Nephron progenitor cell (in vitro differentiated cells): ENCODE results near the gene PCDH12.

Experiments used
- DNase-seq: peaks from one replicate; pipeline ENCODE4 v3.0.0; 2021
- H3K27ac Mint-ChIP-seq: 2 replicates; pipeline ENCODE4 v1.8.0; 2021; ENCODE audit warnings: mild to moderate bottlenecking, moderate library complexity, mixed read lengths
- H3K27me3 Mint-ChIP-seq: 2 replicates; pipeline ENCODE4 v1.8.0; 2021; ENCODE audit warnings: mild to moderate bottlenecking, low read depth, mixed read lengths; ENCODE audit not compliant: poor library complexity
- H3K36me3 Mint-ChIP-seq: 2 replicates; pipeline ENCODE4 v1.8.0; 2021; ENCODE audit warnings: low read depth, mixed read lengths
- H3K4me1 Mint-ChIP-seq: 2 replicates; pipeline ENCODE4 v1.8.0; 2021; ENCODE audit warnings: mixed read lengths
- H3K4me3 Mint-ChIP-seq: 2 replicates; pipeline ENCODE4 v1.8.0; 2021; ENCODE audit warnings: mild to moderate bottlenecking, moderate library complexity, mixed read lengths
- H3K9me3 Mint-ChIP-seq: 2 replicates; pipeline ENCODE4 v1.8.0; 2021; ENCODE audit warnings: mild to moderate bottlenecking, moderate library complexity, mixed read lengths
- CTCF ChIP-seq: fragments of 200-600 bp; sonication (generic); IDR thresholded peaks from 2 replicates; pipeline ENCODE4 v1.5.0; 2021; ENCODE audit warnings: antibody characterized with exemption

The PCDH12 gene

DNA sequence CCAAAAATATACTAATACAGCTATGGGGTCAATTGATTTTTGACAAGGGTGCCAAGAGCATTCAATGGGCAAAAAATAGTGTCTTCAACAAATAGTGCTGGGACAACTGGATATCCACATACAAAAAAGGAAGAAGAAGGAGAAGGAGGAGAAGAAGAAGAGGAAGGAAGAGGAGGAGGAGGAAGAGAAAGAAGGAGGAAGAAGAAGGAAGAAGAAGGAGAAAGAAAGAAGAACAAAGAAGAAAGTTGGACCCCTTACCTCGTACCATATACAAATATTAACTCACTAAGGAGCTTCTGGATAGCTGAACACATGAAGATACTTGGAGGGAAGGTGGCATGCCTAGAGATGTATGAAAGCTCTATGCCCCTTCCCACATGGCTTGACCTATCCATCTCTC, 51.5 kb downstream of the PCDH12 start:
- no peak for TF ChIP-seq CTCF
- Mint-ChIP-seq H3K4me1 (peaks cover 11% of the 10 kb centered on the region), H3K9me3 (peaks cover 4% of the 10 kb centered on the region), H3K36me3 (no peaks in the 10 kb centered on the region), H3K4me3 (no peak overlapping the region), H3K27me3 (peaks cover 27% of the 10 kb centered on the region), H3K27ac (no peak overlapping the region)
- no peak for DNase-seq

GRCh38 chr5:141904551-141904950, 53.5 kb downstream of the PCDH12 start:
- peaks cover 4% of the 10 kb centered on the region for H3K9me3 Mint-ChIP-seq

DNA sequence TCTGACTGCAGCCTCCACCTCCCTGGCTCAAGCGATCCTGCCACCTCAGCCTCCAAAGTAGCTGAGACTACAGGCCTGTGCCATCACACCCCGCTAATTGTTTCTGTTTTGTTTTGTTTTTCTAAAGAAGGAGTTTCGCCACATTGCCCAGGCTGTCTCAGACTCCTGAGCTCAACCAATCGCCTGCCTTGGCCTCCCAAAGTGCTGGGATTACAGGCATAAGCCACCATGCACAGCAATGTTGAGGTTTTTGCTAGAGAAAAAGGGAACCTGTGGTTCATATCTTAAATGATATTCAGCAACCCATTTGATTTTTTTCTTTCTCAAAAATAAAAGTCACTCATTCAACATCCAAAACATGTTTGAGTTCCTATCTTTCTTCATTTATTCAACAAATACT, 54.7 kb downstream of the PCDH12 start:
- H3K27me3 Mint-ChIP-seq: peaks cover 24% of the 10 kb centered on the region
- H3K4me1 Mint-ChIP-seq: peaks cover 11% of the 10 kb centered on the region
- no peak overlapping the region for H3K27ac Mint-ChIP-seq
- TF ChIP-seq CTCF: no peak
- no peaks in the 10 kb centered on the region for H3K36me3 Mint-ChIP-seq
- H3K4me3 Mint-ChIP-seq: no peak overlapping the region
- peaks cover 5% of the 10 kb centered on the region for H3K9me3 Mint-ChIP-seq
- DNase-seq: no peak

More at GRCh38 chr5:141904551-141904950, 53.5 kb downstream of the PCDH12 start:
- H3K27ac Mint-ChIP-seq: no peak overlapping the region
- DNase-seq: no peak
- peaks cover 11% of the 10 kb centered on the region for H3K4me1 Mint-ChIP-seq
- H3K27me3 Mint-ChIP-seq: peaks cover 22% of the 10 kb centered on the region
- no peaks in the 10 kb centered on the region for H3K36me3 Mint-ChIP-seq
- TF ChIP-seq CTCF: no peak
- no peak overlapping the region for H3K4me3 Mint-ChIP-seq

- H3K27ac Mint-ChIP-seq: no peak overlapping the region
- peaks cover 24% of the 10 kb centered on the region for H3K27me3 Mint-ChIP-seq
- peaks cover 7% of the 10 kb centered on the region for H3K9me3 Mint-ChIP-seq
- peaks cover 11% of the 10 kb centered on the region for H3K4me1 Mint-ChIP-seq
- no peak overlapping the region for H3K4me3 Mint-ChIP-seq
- no peaks in the 10 kb centered on the region for H3K36me3 Mint-ChIP-seq
- no peak for DNase-seq
- no peak for TF ChIP-seq CTCF
Measured at GRCh38 chr5:141902015-141902814, 55.8 kb downstream of the PCDH12 start.

DNA sequence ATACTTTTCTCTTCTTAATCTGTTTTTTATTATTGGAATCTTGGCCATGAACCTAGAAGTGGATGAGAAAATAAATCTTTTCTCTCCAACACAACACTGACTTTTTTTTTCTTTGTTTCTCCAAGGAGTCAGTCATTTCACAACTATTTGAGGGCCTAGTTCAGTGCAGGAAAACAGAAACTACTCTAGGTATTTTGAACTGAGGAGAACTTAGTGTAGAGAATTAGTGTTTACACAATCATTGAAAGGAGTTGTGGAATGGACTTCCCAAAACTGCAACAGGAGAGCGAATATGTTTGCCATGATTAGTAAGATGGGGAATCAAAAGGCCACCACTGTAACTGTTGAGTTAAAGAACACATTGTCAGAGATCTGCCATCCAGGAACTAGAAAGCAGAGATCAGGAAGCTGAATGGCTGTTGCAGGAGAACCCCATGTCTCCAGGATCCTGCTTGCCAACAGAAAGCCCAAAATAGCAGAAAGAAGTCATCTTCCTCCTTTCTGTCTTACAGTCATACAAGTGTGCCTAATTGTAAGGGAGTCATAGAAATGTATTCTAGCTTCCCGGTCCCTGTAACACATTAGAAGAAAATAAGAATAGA, 59.5 kb downstream of the PCDH12 start:
- H3K27ac Mint-ChIP-seq: no peak overlapping the region
- no peak for TF ChIP-seq CTCF
- H3K4me3 Mint-ChIP-seq: no peak overlapping the region
- H3K4me1 Mint-ChIP-seq: peaks cover 11% of the 10 kb centered on the region
- peaks cover 23% of the 10 kb centered on the region for H3K27me3 Mint-ChIP-seq
- peaks cover 4% of the 10 kb centered on the region for H3K9me3 Mint-ChIP-seq
- H3K36me3 Mint-ChIP-seq: no peaks in the 10 kb centered on the region
- no peak for DNase-seq
